HepG2 (cell line): ENCODE results near the gene KPNA3. TPM values are rescaled to one million over a fixed set of nuclear protein-coding genes. Genes with fewer than 3 reads are reported as not detected.

ENCODE experiments used
- ATF7 ChIP-seq, 2 experiments: fragments of 450-650 bp in 1 of 2; sonication (generic) in 1 of 2; formaldehyde crosslinking in 1 of 2; IDR thresholded peaks; 2 replicates each; pipeline versions ENCODE4 v1.4.0 to v1.6.1; 2016 to 2020; ENCODE audit warnings: antibody characterized with exemption in 1 of 2, mild to moderate bottlenecking in 1 of 2, missing genetic modification reagents in 1 of 2
- FOXM1 ChIP-seq: sonication (generic); formaldehyde crosslinking; IDR thresholded peaks from 2 replicates; pipeline ENCODE4 v1.5.0; 2020; ENCODE audit warnings: missing genetic modification reagents
- GATAD2A ChIP-seq: IDR thresholded peaks from 2 replicates; pipeline ENCODE4 v1.6.1; 2016
- IKZF5 ChIP-seq: IDR thresholded peaks from 2 replicates; pipeline ENCODE4 v1.6.1; 2018; ENCODE audit warnings: missing genetic modification reagents, mild to moderate bottlenecking, missing compliant biosample characterization
- NFRKB ChIP-seq: fragments of 450-650 bp; IDR thresholded peaks from 2 replicates; pipeline ENCODE4 v1.6.1; 2017
- NRL ChIP-seq: sonication (generic); formaldehyde crosslinking; IDR thresholded peaks from 2 replicates; pipeline ENCODE4 v1.5.0; 2020; ENCODE audit warnings: missing genetic modification reagents, mild to moderate bottlenecking, moderate library complexity, borderline replicate concordance
- SMARCC2 ChIP-seq: fragments of 450-650 bp; IDR thresholded peaks from 2 replicates; pipeline ENCODE4 v1.6.1; 2017; ENCODE audit warnings: antibody characterized with exemption, mild to moderate bottlenecking
- SOX13 ChIP-seq, 3 experiments: fragments of 450-650 bp in 1 of 3; sonication (generic) in 1 of 3; formaldehyde crosslinking in 1 of 3; IDR thresholded peaks in 2 of 3; conservative IDR thresholded peaks in 1 of 3; 2 replicates each; pipeline versions ENCODE4 v1.5.0 to v1.6.1; 2016 to 2020; ENCODE audit warnings: antibody characterized with exemption in 1 of 3, mild to moderate bottlenecking in 1 of 3, missing compliant biosample characterization in 1 of 3, missing genetic modification reagents in 1 of 3, moderate library complexity in 1 of 3
- SP1 ChIP-seq, 2 experiments: fragments of 450-650 bp in 1 of 2; sonication (generic) in 1 of 2; formaldehyde crosslinking in 1 of 2; IDR thresholded peaks; 2 replicates each; pipeline versions ENCODE4 v1.4.0 to v1.6.1; 2016 to 2020; ENCODE audit warnings: missing genetic modification reagents in 1 of 2
- ZNF251 ChIP-seq: sonication (generic); formaldehyde crosslinking; IDR thresholded peaks from 2 replicates; pipeline ENCODE4 v1.9.0; 2021; ENCODE audit warnings: mild to moderate bottlenecking, missing genetic modification reagents
- ZNF780A ChIP-seq: sonication (generic); formaldehyde crosslinking; IDR thresholded peaks from 2 replicates; pipeline ENCODE4 v1.8.0; 2022; ENCODE audit warnings: mild to moderate bottlenecking, missing genetic modification reagents, moderate library complexity
- polyA plus RNA-seq, 8 experiments: library from polyadenylated mRNA; depleted of rRNA in 3 of 8; stranded (reverse) in 7 of 8; unstranded in 1 of 8; fragments of >200 nt; fragmentation: Illumina TruSeq in 4 of 8; extraction: Trizol in 4 of 8; gene quantifications; 2 replicates each; pipeline versions ENCODE4 v1.2.1 to v1.2.3, GENCODE V29; 2011 to 2016; ENCODE audit warnings: low read depth in 4 of 8, missing spikeins in 1 of 8, mixed read lengths in 1 of 8; ENCODE audit not compliant: insufficient read depth in 1 of 8
- total RNA-seq, 5 experiments: library from RNA; depleted of rRNA; stranded (reverse); fragments of >200 nt; fragmentation: Illumina TruSeq; extraction: Trizol; gene quantifications; 2 replicates each; pipeline ENCODE4 v1.2.3, GENCODE V29; 2016; ENCODE audit warnings: low read depth in 1 of 5
- TF ChIP-seq, protein P1 (sequence below): sonication (generic); formaldehyde crosslinking; IDR thresholded peaks from 2 replicates; pipeline ENCODE4 v1.5.0; 2020; ENCODE audit warnings: missing genetic modification reagents
- TF ChIP-seq, protein P2 (sequence below): sonication (generic); formaldehyde crosslinking; IDR thresholded peaks from 2 replicates; pipeline ENCODE4 v1.8.1; 2023; ENCODE audit warnings: missing genetic modification reagents, mild to moderate bottlenecking, borderline replicate concordance
- TF ChIP-seq, protein P3 (sequence below): IDR thresholded peaks from 2 replicates; pipeline ENCODE4 v1.6.1; 2016; ENCODE audit warnings: low read depth, missing genetic modification reagents, missing compliant biosample characterization
- TF ChIP-seq, protein P4 (sequence below): fragments of 450-650 bp; IDR thresholded peaks from 2 replicates; pipeline ENCODE4 v1.6.1; 2017; ENCODE audit warnings: mild to moderate bottlenecking

KPNA3 gene
- total and polyA plus RNA-seq, 2 of the 13 experiments (the other 11 are each of a cell fraction or from before 2014, with no cell fraction given) = 13.0 to 28.9 TPM

DNA sequence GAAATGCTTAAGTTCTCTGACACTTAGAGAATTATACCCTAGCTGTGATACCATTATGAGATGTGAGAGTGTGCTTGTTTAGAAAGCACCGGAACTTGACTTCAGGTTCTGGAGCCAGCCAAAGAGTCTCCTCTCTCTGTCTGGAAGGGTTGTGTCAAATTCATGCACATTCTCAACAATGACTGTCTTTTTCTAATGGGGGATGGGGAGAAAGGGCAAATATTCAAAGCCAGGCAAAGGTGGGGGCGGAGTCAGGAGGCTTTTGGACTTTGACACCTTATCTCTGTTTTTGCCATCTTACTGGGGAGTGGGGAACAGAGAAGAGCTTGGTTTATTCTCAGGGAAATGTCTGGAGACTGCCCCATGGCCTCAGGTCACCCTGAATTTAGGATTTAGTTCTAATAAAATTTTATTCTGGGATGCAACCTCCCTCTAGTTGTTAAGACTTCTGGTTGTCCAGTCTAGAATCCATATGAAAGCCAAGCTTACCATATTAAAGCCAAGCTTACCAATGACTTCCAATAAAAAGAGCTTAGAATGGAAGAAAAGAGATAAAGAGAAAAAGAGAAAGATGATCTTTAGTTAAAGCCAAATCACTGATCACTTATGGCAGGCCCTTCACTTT lies 28.2 kb upstream of the KPNA3 start (continued):
- TF ChIP-seq, protein P1, sequence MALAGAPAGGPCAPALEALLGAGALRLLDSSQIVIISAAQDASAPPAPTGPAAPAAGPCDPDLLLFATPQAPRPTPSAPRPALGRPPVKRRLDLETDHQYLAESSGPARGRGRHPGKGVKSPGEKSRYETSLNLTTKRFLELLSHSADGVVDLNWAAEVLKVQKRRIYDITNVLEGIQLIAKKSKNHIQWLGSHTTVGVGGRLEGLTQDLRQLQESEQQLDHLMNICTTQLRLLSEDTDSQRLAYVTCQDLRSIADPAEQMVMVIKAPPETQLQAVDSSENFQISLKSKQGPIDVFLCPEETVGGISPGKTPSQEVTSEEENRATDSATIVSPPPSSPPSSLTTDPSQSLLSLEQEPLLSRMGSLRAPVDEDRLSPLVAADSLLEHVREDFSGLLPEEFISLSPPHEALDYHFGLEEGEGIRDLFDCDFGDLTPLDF (CRISPR knock-in tag) = no peak
- no peak for TF ChIP-seq SMARCC2
- TF ChIP-seq IKZF5 (CRISPR knock-in tag) = no peak
- TF ChIP-seq FOXM1 (CRISPR knock-in tag) = no peak
- TF ChIP-seq SOX13 (IDR thresholded peaks at IDR 0.05) = no peak
- peak in 1 of 2 experiments; percentile 75; a peak in 2 of 4 replicates for TF ChIP-seq SOX13 (CRISPR knock-in tag; conservative IDR thresholded peaks at IDR 0.05 in 1 of 2, IDR thresholded peaks at IDR 0.05 in 1 of 2)
- no peak for TF ChIP-seq NFRKB
- no peak for TF ChIP-seq SP1 (IDR thresholded peaks at IDR 0.05)
- TF ChIP-seq SP1 (CRISPR knock-in tag; IDR thresholded peaks at IDR 0.05) = no peak
- no peak for TF ChIP-seq ATF7 (IDR thresholded peaks at IDR 0.05)
- no peak for TF ChIP-seq ATF7 (CRISPR knock-in tag; IDR thresholded peaks at IDR 0.05)
- TF ChIP-seq, protein P2, sequence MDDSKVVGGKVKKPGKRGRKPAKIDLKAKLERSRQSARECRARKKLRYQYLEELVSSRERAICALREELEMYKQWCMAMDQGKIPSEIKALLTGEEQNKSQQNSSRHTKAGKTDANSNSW (CRISPR knock-in tag) = no peak
- no peak for TF ChIP-seq NRL (CRISPR knock-in tag)
- TF ChIP-seq, protein P3, sequence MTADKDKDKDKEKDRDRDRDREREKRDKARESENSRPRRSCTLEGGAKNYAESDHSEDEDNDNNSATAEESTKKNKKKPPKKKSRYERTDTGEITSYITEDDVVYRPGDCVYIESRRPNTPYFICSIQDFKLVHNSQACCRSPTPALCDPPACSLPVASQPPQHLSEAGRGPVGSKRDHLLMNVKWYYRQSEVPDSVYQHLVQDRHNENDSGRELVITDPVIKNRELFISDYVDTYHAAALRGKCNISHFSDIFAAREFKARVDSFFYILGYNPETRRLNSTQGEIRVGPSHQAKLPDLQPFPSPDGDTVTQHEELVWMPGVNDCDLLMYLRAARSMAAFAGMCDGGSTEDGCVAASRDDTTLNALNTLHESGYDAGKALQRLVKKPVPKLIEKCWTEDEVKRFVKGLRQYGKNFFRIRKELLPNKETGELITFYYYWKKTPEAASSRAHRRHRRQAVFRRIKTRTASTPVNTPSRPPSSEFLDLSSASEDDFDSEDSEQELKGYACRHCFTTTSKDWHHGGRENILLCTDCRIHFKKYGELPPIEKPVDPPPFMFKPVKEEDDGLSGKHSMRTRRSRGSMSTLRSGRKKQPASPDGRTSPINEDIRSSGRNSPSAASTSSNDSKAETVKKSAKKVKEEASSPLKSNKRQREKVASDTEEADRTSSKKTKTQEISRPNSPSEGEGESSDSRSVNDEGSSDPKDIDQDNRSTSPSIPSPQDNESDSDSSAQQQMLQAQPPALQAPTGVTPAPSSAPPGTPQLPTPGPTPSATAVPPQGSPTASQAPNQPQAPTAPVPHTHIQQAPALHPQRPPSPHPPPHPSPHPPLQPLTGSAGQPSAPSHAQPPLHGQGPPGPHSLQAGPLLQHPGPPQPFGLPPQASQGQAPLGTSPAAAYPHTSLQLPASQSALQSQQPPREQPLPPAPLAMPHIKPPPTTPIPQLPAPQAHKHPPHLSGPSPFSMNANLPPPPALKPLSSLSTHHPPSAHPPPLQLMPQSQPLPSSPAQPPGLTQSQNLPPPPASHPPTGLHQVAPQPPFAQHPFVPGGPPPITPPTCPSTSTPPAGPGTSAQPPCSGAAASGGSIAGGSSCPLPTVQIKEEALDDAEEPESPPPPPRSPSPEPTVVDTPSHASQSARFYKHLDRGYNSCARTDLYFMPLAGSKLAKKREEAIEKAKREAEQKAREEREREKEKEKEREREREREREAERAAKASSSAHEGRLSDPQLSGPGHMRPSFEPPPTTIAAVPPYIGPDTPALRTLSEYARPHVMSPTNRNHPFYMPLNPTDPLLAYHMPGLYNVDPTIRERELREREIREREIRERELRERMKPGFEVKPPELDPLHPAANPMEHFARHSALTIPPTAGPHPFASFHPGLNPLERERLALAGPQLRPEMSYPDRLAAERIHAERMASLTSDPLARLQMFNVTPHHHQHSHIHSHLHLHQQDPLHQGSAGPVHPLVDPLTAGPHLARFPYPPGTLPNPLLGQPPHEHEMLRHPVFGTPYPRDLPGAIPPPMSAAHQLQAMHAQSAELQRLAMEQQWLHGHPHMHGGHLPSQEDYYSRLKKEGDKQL (CRISPR knock-in tag) = no peak
- TF ChIP-seq, protein P4, sequence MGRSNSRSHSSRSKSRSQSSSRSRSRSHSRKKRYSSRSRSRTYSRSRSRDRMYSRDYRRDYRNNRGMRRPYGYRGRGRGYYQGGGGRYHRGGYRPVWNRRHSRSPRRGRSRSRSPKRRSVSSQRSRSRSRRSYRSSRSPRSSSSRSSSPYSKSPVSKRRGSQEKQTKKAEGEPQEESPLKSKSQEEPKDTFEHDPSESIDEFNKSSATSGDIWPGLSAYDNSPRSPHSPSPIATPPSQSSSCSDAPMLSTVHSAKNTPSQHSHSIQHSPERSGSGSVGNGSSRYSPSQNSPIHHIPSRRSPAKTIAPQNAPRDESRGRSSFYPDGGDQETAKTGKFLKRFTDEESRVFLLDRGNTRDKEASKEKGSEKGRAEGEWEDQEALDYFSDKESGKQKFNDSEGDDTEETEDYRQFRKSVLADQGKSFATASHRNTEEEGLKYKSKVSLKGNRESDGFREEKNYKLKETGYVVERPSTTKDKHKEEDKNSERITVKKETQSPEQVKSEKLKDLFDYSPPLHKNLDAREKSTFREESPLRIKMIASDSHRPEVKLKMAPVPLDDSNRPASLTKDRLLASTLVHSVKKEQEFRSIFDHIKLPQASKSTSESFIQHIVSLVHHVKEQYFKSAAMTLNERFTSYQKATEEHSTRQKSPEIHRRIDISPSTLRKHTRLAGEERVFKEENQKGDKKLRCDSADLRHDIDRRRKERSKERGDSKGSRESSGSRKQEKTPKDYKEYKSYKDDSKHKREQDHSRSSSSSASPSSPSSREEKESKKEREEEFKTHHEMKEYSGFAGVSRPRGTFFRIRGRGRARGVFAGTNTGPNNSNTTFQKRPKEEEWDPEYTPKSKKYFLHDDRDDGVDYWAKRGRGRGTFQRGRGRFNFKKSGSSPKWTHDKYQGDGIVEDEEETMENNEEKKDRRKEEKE = no peak
- TF ChIP-seq ZNF780A (CRISPR knock-in tag) = no peak
- peak; percentile 62 for TF ChIP-seq GATAD2A (CRISPR knock-in tag)
- TF ChIP-seq ZNF251 (CRISPR knock-in tag) = no peak
